ENCODE data around the gene MIEF2.

- TF ChIP-seq NFE2L2 (conservative IDR thresholded peaks at IDR 0.05; ENCODE audit: low read length) (no peak), MAX (IDR thresholded peaks at IDR 0.05) (no peak; the same call in 1 of the 2 replicates), NR3C1 (IDR thresholded peaks at IDR 0.05) (no peak)
Observed at GRCh38 chr17:18225121-18225641, 35.3 kb upstream of the MIEF2 start, which contains the start of gene LLGL1.

Measured in A549 (cell line).